ENCODE results near the gene EYA2.
A peak's percentile ranks its signal among the peaks of the same experiment; 100 is the strongest.
"Not testable (repeated sequence)": the region's sequence is repeated elsewhere in the genome, so short reads cannot be mapped to it uniquely, and the experiment has no call there.

EYA2 gene

GRCh38 chr20:47175493-47175892 lies 280.9 kb downstream of the EYA2 start:
- DNase-seq (ENCODE audit: low read depth in 2 of 2), result no peak

- DNase-seq (ENCODE audit: low read depth in 2 of 2), result not testable (repeated sequence)
Measured at GRCh38 chr20:47176217-47176616, 281.6 kb downstream of the EYA2 start.

DNA sequence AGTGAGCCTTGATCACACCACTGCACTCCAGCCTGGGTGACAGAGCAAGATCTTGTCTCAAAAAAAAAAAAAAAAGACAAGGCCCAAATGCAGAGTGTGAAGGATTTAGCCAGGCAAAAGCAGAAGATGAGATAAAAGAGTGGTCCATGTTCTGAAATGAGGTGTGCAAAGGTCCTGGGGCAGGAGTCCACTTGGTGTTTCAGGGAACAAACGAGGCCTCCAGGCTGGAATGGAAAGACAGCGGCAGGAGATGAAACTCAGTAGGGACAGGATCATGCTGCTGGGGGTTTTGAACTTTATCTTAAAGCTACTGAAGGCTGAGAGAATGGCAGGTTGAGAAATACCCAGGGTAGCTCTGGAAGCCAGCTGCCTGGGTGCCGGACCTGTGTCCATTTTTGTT lies 283.6 kb downstream of the EYA2 start:
- DNase-seq (ENCODE audit: low read depth in 2 of 2), result no peak

DNA sequence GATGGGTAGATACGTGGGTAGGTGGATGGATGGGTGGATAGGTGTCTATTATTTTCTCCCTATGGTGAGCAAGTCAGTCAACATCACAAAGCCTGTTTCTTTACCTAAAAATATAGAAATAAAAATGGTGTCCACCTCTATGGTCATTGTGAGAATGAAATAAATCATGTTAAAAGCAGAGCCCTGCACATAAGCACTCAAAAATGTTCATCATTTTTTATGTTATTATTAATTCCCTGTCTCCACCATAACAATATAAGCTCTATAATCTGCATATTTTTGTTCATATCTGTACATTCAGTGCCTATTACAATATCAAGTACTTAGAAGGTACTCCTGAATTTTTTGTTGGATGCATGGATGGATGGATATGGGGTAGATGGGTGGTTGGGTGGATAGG lies 284.2 kb downstream of the EYA2 start:
- no peak for DNase-seq (ENCODE audit: low read depth in 2 of 2)

GRCh38 chr20:47179267-47179666 lies 284.6 kb downstream of the EYA2 start:
- DNase-seq (ENCODE audit: low read depth in 2 of 2), result no peak

DNA sequence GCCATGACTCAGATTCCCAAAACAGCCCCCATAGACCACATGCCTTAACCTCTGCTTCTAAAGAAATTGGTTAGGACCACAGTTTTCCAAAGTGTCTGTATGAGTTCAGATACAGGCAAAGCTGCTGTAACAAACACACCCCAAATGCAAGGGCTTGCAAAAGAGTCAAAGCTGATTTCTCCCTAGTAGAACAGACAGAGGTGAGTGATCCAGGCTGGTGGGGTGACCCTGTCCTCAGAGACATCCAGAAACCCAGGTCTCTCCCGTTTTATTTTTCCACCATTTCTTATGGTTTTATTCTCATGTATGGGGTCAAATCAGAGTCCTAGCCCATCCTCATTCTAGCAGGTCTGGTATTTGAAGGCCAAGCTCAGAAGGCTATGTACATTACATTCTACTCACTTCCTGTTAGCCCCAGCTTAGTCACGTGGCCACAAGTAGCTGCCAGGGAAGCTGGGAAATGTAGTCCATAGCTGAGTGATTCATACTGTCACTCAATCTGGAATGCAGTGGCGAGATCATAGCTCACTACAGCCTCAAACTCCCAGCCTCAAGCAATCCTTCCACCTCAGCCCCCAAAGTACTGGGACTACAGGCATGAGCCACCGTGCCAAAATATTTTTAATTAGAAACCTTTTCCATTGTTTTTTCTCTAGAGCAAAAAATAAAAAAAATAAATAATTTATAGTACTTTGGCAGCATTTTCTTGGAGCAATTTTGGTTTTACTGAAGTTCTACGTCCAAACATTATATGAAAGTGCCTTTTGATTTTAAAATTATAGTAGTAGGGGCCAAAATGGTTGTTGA lies 286.6 kb downstream of the EYA2 start:
- DNase-seq (ENCODE audit: low read depth in 2 of 2), result no peak

GRCh38 chr20:47183367-47183766 lies 288.7 kb downstream of the EYA2 start:
- no peak for DNase-seq (ENCODE audit: low read depth in 2 of 2)

DNA sequence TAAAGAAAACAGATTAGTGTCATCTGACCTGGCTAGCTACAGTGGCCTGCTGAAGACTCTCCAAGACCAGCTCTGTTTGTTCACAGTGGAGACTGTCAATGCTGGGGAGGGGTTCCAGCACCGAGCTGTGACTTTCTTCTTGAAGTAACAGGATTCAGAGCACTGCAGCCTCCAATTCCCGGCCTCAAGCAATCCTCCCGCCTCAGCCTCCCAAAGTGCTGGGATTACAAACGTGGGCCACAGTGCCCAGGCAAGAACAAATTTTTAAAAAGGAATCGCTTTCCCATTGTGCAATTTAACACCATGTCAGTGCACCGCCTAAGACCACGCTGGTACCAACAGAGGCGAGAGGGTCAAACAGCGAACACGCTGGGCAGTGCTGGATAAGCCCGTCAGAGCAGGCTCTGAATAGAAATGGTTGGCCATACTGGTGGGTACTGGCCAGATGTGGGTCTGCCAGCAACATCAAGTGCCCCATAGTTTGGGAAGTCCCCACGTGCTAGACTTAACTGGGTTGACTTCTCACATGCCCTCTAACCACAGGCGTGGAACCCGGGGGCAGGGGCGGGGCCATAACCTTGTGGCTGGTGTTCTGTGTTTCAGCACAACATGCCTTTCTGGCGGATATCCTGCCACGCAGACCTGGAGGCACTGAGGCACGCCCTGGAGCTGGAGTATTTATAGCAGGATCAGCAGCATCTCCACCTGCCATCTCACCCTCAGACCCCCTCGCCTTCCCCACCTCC lies 293.0 kb downstream of the EYA2 start:
- DNase-seq (ENCODE audit: low read depth in 2 of 2), result no peak

- no peak for DNase-seq (ENCODE audit: low read depth in 2 of 2)
Measured at GRCh38 chr20:47188540-47188939, 293.9 kb downstream of the EYA2 start.

DNA sequence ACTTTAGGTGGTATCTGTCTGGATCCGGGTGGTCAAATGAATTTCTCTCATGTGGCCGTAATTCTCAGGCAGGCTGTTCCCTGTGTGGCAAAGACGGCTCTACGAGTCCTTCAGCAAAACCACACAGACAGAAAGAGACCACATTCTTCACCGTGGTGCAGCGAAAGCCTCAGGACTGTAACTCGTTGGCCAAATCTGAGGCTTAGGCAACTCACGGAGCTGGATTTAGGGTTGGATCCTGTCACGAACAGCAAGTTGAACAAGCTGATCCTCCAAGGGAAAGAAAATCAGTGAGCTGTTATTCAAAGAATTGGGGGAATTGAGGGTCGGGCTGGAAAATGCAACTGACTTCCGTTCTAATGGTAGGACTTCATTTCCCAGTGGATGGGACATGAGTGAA lies 294.4 kb downstream of the EYA2 start:
- no peak for DNase-seq (ENCODE audit: low read depth in 2 of 2)

DNA sequence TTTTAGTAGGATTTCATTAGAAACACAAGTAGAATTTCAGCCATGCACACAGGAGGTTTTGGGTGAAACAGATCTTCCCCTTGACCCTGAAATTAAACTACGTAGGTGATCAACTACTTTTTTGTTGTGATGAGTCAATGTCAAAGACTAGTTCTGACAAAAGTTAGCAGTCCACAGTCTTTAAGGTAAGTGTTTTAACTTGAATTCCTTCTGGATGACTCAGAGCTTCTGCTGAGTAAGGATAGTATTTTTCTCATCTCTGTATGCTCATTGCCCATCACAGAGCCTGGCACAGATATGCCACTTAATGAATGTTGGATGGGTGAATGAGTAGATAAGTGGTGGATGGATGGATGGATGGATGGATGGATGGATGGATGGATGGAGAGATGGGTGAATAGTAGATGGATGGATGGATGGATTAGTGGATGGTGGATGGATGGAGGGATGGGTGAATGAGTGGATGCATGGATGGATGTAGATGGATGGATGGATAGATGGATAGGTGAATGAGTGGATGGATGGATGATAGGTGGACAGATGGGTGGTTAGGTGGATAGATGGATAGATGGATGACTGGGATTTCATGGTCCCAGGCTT lies 296.5 kb downstream of the EYA2 start:
- DNase-seq (ENCODE audit: low read depth in 2 of 2), result no peak

DNA sequence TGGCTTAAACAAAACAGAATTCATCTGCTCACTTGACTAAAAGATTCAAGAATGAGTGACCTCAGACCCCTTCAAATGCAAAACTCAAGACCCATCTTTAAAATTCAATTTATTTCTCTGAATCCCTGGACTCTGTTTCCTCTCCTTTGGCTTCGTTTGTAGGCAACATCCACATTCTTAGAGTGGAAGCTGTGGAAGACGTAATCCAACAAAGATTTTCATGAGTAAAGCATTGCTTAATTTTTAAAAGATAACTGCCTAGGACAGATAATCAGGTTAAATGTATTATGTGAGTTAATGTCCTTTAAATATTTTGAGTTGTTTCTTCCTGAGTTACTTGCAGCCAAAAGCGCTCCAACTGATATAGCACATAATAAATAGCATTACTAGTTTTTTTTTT lies 297.3 kb downstream of the EYA2 start:
- DNase-seq (ENCODE audit: low read depth in 2 of 2), result no peak

- no peak for DNase-seq (ENCODE audit: low read depth in 2 of 2)
Measured at GRCh38 chr20:47195573-47195972, 300.9 kb downstream of the EYA2 start.

- DNase-seq (ENCODE audit: low read depth in 2 of 2), result peak; percentile 36 to 62
Measured at GRCh38 chr20:47196091-47197081, 301.7 kb downstream of the EYA2 start.

- DNase-seq (ENCODE audit: low read depth in 2 of 2), result no peak
Measured at GRCh38 chr20:47198254-47198671, 303.6 kb downstream of the EYA2 start.

GRCh38 chr20:47198996-47199552 lies 304.4 kb downstream of the EYA2 start:
- no peak for DNase-seq (ENCODE audit: low read depth in 2 of 2)

GRCh38 chr20:47201074-47201730 lies 306.6 kb downstream of the EYA2 start:
- no peak for DNase-seq (ENCODE audit: low read depth in 2 of 2)

- DNase-seq (ENCODE audit: low read depth in 2 of 2), result no peak
Measured at GRCh38 chr20:47202733-47203667, 308.4 kb downstream of the EYA2 start.

- DNase-seq (ENCODE audit: low read depth in 2 of 2), result no peak
Measured at GRCh38 chr20:47204008-47204849, 309.6 kb downstream of the EYA2 start.
